K562 (cell line): ENCODE data around the gene RCC2. TPM values are rescaled to one million over a fixed set of nuclear protein-coding genes. Genes with fewer than 3 reads are reported as not detected.

Experiments used
- ATAC-seq: fragments of 200-7000 bp; cut with Tn5 transposase; 3 replicates; pipeline ENCODE4 v1.9.1; 2020; ENCODE audit warnings: moderate library complexity
- BruUV-seq: library from RNA; stranded (reverse); fragments of 400-500 nt; replicated peaks from 2 replicates; lab custom pipeline; 2021; lab: Mats Ljungman, UMichigan
- CTCF ChIA-PET: fragments of 300-600 bp; formaldehyde crosslinking; extraction: SDS; loops from one replicate; lab custom pipeline; 2021; ENCODE audit warnings: low intra/inter-chr PET ratio; lab: Yijun Ruan, JAX
- POLR2A ChIA-PET: fragments of 300-600, 350-650 bp; sonication (Branson Sonifier 250); formaldehyde crosslinking; extraction: SDS; loops from one replicate; lab custom pipeline; 2021; ENCODE audit warnings: antibody characterized with exemption, inconsistent platforms; lab: Yijun Ruan, JAX
- DNase-seq, 4 experiments: peaks; one replicate each; pipeline versions ENCODE4 v3.0.0 to v3.0.0-alpha.2; 2011 to 2018; ENCODE audit warnings: low spot score in 3 of 4, mixed read lengths in 3 of 4; ENCODE audit errors: extremely low read depth in 1 of 4
- FAIRE-seq: peaks from 2 replicates; lab custom pipeline; 2011; peaks lifted over from hg19 to GRCh38; lab: Jason Lieb, UNC
- H2AFZ ChIP-seq: 2 replicates; pipeline ENCODE4 v1.6.0; 2011; ENCODE audit warnings: low read depth, low read length, control low read depth, inconsistent platforms
- H3K27ac ChIP-seq: fragments of 200-600 bp; 3 replicates; pipeline ENCODE4 v1.8.0; 2011; ENCODE audit warnings: low read depth, mild to moderate bottlenecking, control low read depth, inconsistent platforms, low read length, moderate library complexity, mixed read lengths; ENCODE audit errors: extremely low read depth
- H3K27me3 ChIP-seq, 2 experiments: fragments of 300-600 bp in 1 of 2; 2 replicates in 1 of 2; 3 replicates in 1 of 2; pipeline versions ENCODE4 v1.6.0 to v1.8.0; 2011; ENCODE audit warnings: inconsistent platforms in 2 of 2, low read length in 2 of 2, mild to moderate bottlenecking in 1 of 2, mixed read lengths in 1 of 2, moderate library complexity in 1 of 2; ENCODE audit not compliant: control insufficient read depth in 2 of 2, insufficient read depth in 2 of 2
- H3K36me3 ChIP-seq: fragments of 300-600 bp; 3 replicates; pipeline ENCODE4 v1.8.0; 2011; ENCODE audit warnings: mild to moderate bottlenecking, low read length, inconsistent platforms; ENCODE audit not compliant: control insufficient read depth, insufficient read depth
- H3K4me1 ChIP-seq, 2 experiments: fragments of 200-600 bp in 1 of 2; replicated peaks in 1 of 2; 2 replicates in 1 of 2; 3 replicates in 1 of 2; pipeline versions ENCODE4 v1.5.1 to v1.8.0; 2011; ENCODE audit warnings: inconsistent platforms in 2 of 2, low read length in 2 of 2, mild to moderate bottlenecking in 1 of 2, mixed read lengths in 1 of 2, moderate library complexity in 1 of 2; ENCODE audit not compliant: control insufficient read depth in 2 of 2, insufficient read depth in 2 of 2
- H3K4me2 ChIP-seq: 2 replicates; pipeline ENCODE4 v1.6.1; 2011; ENCODE audit warnings: low read length, control low read depth, inconsistent platforms, mixed read lengths; ENCODE audit not compliant: insufficient read depth
- H3K4me3 ChIP-seq: fragments of 200-600 bp; sonication (generic), shearing (Covaris generic); 2 replicates; pipeline ENCODE4 v1.5.1; 2016; ENCODE audit warnings: control low read depth, inconsistent platforms
- H3K79me2 ChIP-seq: fragments of 200-600 bp; 3 replicates; pipeline ENCODE4 v1.8.0; 2011; ENCODE audit warnings: low read length, inconsistent platforms; ENCODE audit not compliant: control insufficient read depth, insufficient read depth
- H3K9ac ChIP-seq, 2 experiments: 2 replicates each; pipeline versions ENCODE4 v1.6.0 to v1.6.1; 2011; ENCODE audit warnings: low read depth in 2 of 2, low read length in 2 of 2, control low read depth in 1 of 2, inconsistent platforms in 1 of 2, mild to moderate bottlenecking in 1 of 2, mixed read lengths in 1 of 2; ENCODE audit not compliant: insufficient read depth in 1 of 2
- H3K9me1 ChIP-seq: one replicate; pipeline ENCODE4 v1.6.0; 2011; ENCODE audit warnings: inconsistent platforms, mild to moderate bottlenecking, low read length, moderate library complexity; ENCODE audit not compliant: control insufficient read depth, insufficient read depth
- H3K9me3 ChIP-seq: replicated peaks from 2 replicates; pipeline ENCODE4 v1.5.1; 2011; ENCODE audit warnings: low read depth, low read length, inconsistent platforms; ENCODE audit not compliant: control insufficient read depth, insufficient read depth
- H4K20me1 ChIP-seq: replicated peaks from 2 replicates; pipeline ENCODE4 v1.6.1; 2011; ENCODE audit warnings: low read length, inconsistent platforms, mixed read lengths; ENCODE audit not compliant: control insufficient read depth, insufficient read depth
- MCM5 ChIP-seq: fragments of 450-650 bp; IDR thresholded peaks from 2 replicates; pipeline ENCODE4 v1.6.1; 2016; ENCODE audit warnings: low read depth
- POLR2AphosphoS2 ChIP-seq: IDR thresholded peaks from 2 replicates; pipeline ENCODE4 v1.6.1; 2012; ENCODE audit warnings: low read length, improper control_type of control experiment
- RBM22 ChIP-seq: fragments of 200-400 bp; formaldehyde crosslinking; IDR thresholded peaks from 2 replicates; pipeline ENCODE4 v1.6.1; 2018; ENCODE audit warnings: low read length, low read depth; ENCODE audit not compliant: poor library complexity, severe bottlenecking
- SNRNP70 ChIP-seq: fragments of 200-400 bp; formaldehyde crosslinking; optimal IDR thresholded peaks from 2 replicates; pipeline ENCODE3; 2017; ENCODE audit warnings: low read depth, low read length
- SP2 ChIP-seq: IDR thresholded peaks from 2 replicates; pipeline ENCODE4 v1.6.1; 2011; ENCODE audit warnings: mild to moderate bottlenecking, low read depth, low read length, moderate library complexity; ENCODE audit not compliant: poor library complexity, severe bottlenecking; ENCODE audit errors: extremely low read depth
- SPI1 ChIP-seq: IDR thresholded peaks from 2 replicates; pipeline ENCODE4 v1.6.1; 2011; ENCODE audit warnings: low read depth, low read length, control low read depth, borderline replicate concordance
- STAG1 ChIP-seq: sonication (generic); formaldehyde crosslinking; IDR thresholded peaks from 2 replicates; pipeline ENCODE4 v1.5.0; 2020; ENCODE audit warnings: missing genetic modification reagents, borderline replicate concordance
- ZNF133 ChIP-seq: fragments of 250-450 bp; sonication (Bioruptor Pico); IDR thresholded peaks from 2 replicates; pipeline ENCODE4 v1.4.0; 2020; ENCODE audit warnings: mild to moderate bottlenecking
- ZNF57 ChIP-seq: fragments of 450-650 bp; formaldehyde crosslinking; IDR thresholded peaks from 2 replicates; pipeline ENCODE4 v1.4.0; 2020; ENCODE audit warnings: mild to moderate bottlenecking, moderate library complexity
- WGBS: fragments of 100-300 bp; shearing (Covaris generic); methylation state at CpG from one replicate; pipeline ENCODE4 v1.1.6; 2016; ENCODE audit warnings: low coverage, mixed read lengths; ENCODE audit not compliant: insufficient coverage; ENCODE audit errors: missing lambda C conversion rate; 5-methylcytosine and 5-hydroxymethylcytosine counted together
- in situ Hi-C: fragments of 300-500 bp; cut with MboI; formaldehyde crosslinking; loops from 4 replicates; pipeline ENCODE4 v1.15.0; 2018; ENCODE audit warnings: inconsistent platforms, mixed read lengths
- intact Hi-C: fragments of 100-400 bp; cut with micrococcal nuclease; formaldehyde crosslinking; loops from 2 replicates; pipeline ENCODE4 v1.14.2; 2022
- polyA plus RNA-seq, 8 experiments: library from polyadenylated mRNA; depleted of rRNA in 4 of 8; stranded (reverse) in 5 of 8; unstranded in 3 of 8; fragments of >200 nt; fragmentation: Nextera tagmentation in 2 of 8; fragmentation: Illumina TruSeq in 1 of 8; extraction: Ambion mirVana in 2 of 8; extraction: Trizol in 1 of 8; gene quantifications; 2 replicates each; pipeline versions ENCODE4 v1.2.1 to v1.2.3, GENCODE V29; 2011 to 2014; ENCODE audit warnings: inconsistent platforms in 1 of 8, missing spikeins in 1 of 8
- total RNA-seq, 7 experiments: library from RNA; depleted of rRNA in 6 of 7; stranded (reverse); fragments of >200 nt in 6 of 7; fragmentation: Illumina TruSeq in 2 of 7; extraction: Trizol in 2 of 7; gene quantifications; 2 replicates each; pipeline versions ENCODE4 v1.2.1 to v1.2.3, GENCODE V29; 2011 to 2021; ENCODE audit warnings: low replicate concordance in 1 of 7
- TF ChIP-seq, protein P1 (sequence below): sonication (generic); formaldehyde crosslinking; IDR thresholded peaks from 2 replicates; pipeline ENCODE4 v1.8.0; 2022; ENCODE audit warnings: mild to moderate bottlenecking, missing genetic modification reagents
- TF ChIP-seq, protein P2 (sequence below), 2 experiments: fragments of 450-650 bp in 1 of 2; sonication (generic) in 1 of 2; formaldehyde crosslinking; conservative IDR thresholded peaks; 2 replicates each; pipeline versions ENCODE4 v1.4.0 to v1.8.1; 2020 to 2022; ENCODE audit warnings: mild to moderate bottlenecking in 1 of 2, missing genetic modification reagents in 1 of 2
- TF ChIP-seq, protein P3 (sequence below): sonication (generic); formaldehyde crosslinking; IDR thresholded peaks from 2 replicates; pipeline ENCODE4 v1.8.0; 2023; ENCODE audit warnings: mild to moderate bottlenecking, missing genetic modification reagents
- TF ChIP-seq, protein P4 (sequence below): IDR thresholded peaks from 2 replicates; pipeline ENCODE4 v1.6.1; 2016; ENCODE audit warnings: missing genetic modification characterization, missing compliant biosample characterization

Gene RCC2
- total and polyA plus RNA-seq, 9 of the 15 experiments (the other 6 are each of a cell fraction or from before 2014, with no cell fraction given): 31.8 to 292 (median 116) TPM

DNA sequence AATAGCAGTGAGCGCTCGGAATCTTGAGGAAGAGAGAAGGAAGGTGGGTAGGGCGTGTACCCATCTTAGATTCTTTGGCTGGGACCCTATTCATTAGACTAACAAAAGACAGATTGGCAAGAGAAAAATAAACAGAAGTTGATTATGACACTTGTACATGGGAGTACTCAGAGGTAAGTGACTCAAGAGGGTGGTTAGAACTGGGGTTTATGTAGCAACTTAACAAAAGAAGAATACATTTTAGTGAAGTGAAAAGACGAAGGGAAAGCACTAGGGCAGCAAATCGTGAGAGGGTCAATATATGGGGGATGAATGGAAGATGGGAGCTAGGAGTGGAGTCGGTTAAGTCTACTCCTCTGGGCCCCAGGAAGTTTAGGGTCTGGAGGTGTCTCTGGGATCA, 25.8 kb upstream of the RCC2 start:
- TF ChIP-seq STAG1 (CRISPR knock-in tag) (no peak), ZNF57 (CRISPR knock-in tag) (no peak), RBM22 (no peak), SP2 (no peak), SPI1 (no peak), MCM5 (no peak), ZNF133 (CRISPR knock-in tag) (no peak), SNRNP70 (no peak), POLR2AphosphoS2 (no peak)
- TF ChIP-seq, protein P1, sequence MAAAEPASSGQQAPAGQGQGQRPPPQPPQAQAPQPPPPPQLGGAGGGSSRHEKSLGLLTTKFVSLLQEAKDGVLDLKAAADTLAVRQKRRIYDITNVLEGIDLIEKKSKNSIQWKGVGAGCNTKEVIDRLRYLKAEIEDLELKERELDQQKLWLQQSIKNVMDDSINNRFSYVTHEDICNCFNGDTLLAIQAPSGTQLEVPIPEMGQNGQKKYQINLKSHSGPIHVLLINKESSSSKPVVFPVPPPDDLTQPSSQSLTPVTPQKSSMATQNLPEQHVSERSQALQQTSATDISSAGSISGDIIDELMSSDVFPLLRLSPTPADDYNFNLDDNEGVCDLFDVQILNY (CRISPR knock-in tag): no peak
- TF ChIP-seq, protein P2, sequence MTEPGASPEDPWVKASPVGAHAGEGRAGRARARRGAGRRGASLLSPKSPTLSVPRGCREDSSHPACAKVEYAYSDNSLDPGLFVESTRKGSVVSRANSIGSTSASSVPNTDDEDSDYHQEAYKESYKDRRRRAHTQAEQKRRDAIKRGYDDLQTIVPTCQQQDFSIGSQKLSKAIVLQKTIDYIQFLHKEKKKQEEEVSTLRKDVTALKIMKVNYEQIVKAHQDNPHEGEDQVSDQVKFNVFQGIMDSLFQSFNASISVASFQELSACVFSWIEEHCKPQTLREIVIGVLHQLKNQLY (CRISPR knock-in tag; conservative IDR thresholded peaks at IDR 0.05): no peak
- TF ChIP-seq, protein P3, sequence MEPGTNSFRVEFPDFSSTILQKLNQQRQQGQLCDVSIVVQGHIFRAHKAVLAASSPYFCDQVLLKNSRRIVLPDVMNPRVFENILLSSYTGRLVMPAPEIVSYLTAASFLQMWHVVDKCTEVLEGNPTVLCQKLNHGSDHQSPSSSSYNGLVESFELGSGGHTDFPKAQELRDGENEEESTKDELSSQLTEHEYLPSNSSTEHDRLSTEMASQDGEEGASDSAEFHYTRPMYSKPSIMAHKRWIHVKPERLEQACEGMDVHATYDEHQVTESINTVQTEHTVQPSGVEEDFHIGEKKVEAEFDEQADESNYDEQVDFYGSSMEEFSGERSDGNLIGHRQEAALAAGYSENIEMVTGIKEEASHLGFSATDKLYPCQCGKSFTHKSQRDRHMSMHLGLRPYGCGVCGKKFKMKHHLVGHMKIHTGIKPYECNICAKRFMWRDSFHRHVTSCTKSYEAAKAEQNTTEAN: no peak
- TF ChIP-seq, protein P4, sequence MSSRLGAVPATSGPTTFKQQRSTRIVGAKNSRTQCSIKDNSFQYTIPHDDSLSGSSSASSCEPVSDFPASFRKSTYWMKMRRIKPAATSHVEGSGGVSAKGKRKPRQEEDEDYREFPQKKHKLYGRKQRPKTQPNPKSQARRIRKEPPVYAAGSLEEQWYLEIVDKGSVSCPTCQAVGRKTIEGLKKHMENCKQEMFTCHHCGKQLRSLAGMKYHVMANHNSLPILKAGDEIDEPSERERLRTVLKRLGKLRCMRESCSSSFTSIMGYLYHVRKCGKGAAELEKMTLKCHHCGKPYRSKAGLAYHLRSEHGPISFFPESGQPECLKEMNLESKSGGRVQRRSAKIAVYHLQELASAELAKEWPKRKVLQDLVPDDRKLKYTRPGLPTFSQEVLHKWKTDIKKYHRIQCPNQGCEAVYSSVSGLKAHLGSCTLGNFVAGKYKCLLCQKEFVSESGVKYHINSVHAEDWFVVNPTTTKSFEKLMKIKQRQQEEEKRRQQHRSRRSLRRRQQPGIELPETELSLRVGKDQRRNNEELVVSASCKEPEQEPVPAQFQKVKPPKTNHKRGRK (tag): no peak
- H3K9me3 ChIP-seq: no peaks in the 10 kb centered on the region
- H2AFZ ChIP-seq: no peak overlapping the region
- ChIA-PET CTCF (no interaction called here), POLR2A (interaction anchor here (1.4 kb wide), 1 partner anchor 15 kb away, joined by 7 read pairs; no protein-coding TSS in a partner anchor)
- no peak overlapping the region for H3K9ac ChIP-seq
- no peaks in the 10 kb centered on the region for H3K79me2 ChIP-seq
- WGBS: 9% methylated on average over 6 of the region's 6 CpGs
- intact Hi-C loops (no loop called here), in situ Hi-C loops (no loop called here)
- peaks cover 9 to 13% of the 10 kb centered on the region in 2 experiments; a peak in 4 of 5 replicates for H3K4me1 ChIP-seq
- no peaks in the 10 kb centered on the region for H3K36me3 ChIP-seq
- no peak overlapping the region for H3K27ac ChIP-seq
- DNase-seq (no peak), ATAC-seq (no peak), FAIRE-seq (no peak)
- peaks cover 9 to 20% of the 10 kb centered on the region in 2 experiments for H3K27me3 ChIP-seq
- no peak overlapping the region for H3K4me2 ChIP-seq
- no peak overlapping the region for H3K4me3 ChIP-seq
- BruUV-seq: no TSS peak
- no peaks in the 10 kb centered on the region for H3K9me1 ChIP-seq
- H4K20me1 ChIP-seq: no peaks in the 10 kb centered on the region
